ENCODE data around the gene WT1. TPM values are rescaled to one million over a fixed set of nuclear protein-coding genes. Genes with fewer than 3 reads are reported as not detected.
A peak's percentile ranks its signal among the peaks of the same experiment; 100 is the strongest.

The WT1 gene
- not detected in 2 replicates for total RNA-seq (ENCODE audit: low replicate concordance)

GRCh38 chr11:32435511-32435941, at the start of gene WT1:
TSS of gene WT1 (minus strand) at chr11:32435539.
- peaks cover 89% of the 10 kb centered on the region for H3K27me3 Mint-ChIP-seq (ENCODE audit: insufficient read depth, low read depth)
- no peak within 1 kb of the TSS for H2AFZ ChIP-seq (replicated peaks)

GRCh38 chr11:32479291-32479690, 44.0 kb upstream of the WT1 start:
- H3K27me3 ChIP-seq, result no peaks in the 10 kb centered on the region
- peak overlapping the region; percentile 64 for H3K4me2 ChIP-seq
- peaks cover 26% of the 10 kb centered on the region for H3K4me1 Mint-ChIP-seq
- H3K4me3 Mint-ChIP-seq, result no peak overlapping the region
- H4K20me1 ChIP-seq (ENCODE audit: low read depth), result no peaks in the 10 kb centered on the region
- no peak for TF ChIP-seq EZH2 (IDR thresholded peaks at IDR 0.05)
- TF ChIP-seq EZH2phosphoT487 (IDR thresholded peaks at IDR 0.05), result no peak
- TF ChIP-seq, protein P1, sequence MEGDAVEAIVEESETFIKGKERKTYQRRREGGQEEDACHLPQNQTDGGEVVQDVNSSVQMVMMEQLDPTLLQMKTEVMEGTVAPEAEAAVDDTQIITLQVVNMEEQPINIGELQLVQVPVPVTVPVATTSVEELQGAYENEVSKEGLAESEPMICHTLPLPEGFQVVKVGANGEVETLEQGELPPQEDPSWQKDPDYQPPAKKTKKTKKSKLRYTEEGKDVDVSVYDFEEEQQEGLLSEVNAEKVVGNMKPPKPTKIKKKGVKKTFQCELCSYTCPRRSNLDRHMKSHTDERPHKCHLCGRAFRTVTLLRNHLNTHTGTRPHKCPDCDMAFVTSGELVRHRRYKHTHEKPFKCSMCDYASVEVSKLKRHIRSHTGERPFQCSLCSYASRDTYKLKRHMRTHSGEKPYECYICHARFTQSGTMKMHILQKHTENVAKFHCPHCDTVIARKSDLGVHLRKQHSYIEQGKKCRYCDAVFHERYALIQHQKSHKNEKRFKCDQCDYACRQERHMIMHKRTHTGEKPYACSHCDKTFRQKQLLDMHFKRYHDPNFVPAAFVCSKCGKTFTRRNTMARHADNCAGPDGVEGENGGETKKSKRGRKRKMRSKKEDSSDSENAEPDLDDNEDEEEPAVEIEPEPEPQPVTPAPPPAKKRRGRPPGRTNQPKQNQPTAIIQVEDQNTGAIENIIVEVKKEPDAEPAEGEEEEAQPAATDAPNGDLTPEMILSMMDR (IDR thresholded peaks at IDR 0.05), result no peak
- H3F3A ChIP-seq (ENCODE audit: low read depth), result peaks cover 6% of the 10 kb centered on the region
- H3K4me1 ChIP-seq, result peaks cover 20% of the 10 kb centered on the region
- peak overlapping the region; percentile 31 for H3K27ac Mint-ChIP-seq
- no peak overlapping the region for H3K9ac ChIP-seq
- peak overlapping the region; percentile 81 for H3K27ac ChIP-seq
- H3K79me2 ChIP-seq (ENCODE audit: low read depth), result no peaks in the 10 kb centered on the region
- no peaks in the 10 kb centered on the region for H3K36me3 ChIP-seq
- H3K9me3 ChIP-seq (ENCODE audit: low read depth), result no peaks in the 10 kb centered on the region
- no peaks in the 10 kb centered on the region for H3K36me3 Mint-ChIP-seq
- peaks cover 10% of the 10 kb centered on the region for H3K27me3 Mint-ChIP-seq (ENCODE audit: insufficient read depth, low read depth)
- peak overlapping the region; percentile 85 for H2AFZ ChIP-seq (replicated peaks)
- peak; percentile 64 for DNase-seq (ENCODE audit: low spot score)
- no peak overlapping the region for H3K4me3 ChIP-seq
- H3K9me3 Mint-ChIP-seq, result no peaks in the 10 kb centered on the region

More at GRCh38 chr11:32435511-32435941, at the start of gene WT1:
- DNase-seq (ENCODE audit: low spot score), result peak; percentile 87
- Histone ChIP-seq H3K27me3 (peaks cover 100% of the 10 kb centered on the region), H3K9ac (no peak within 1 kb of the TSS), H3F3A (ENCODE audit: low read depth) (no peaks in the 10 kb centered on the region), H3K4me3 (peak within 1 kb of the TSS; percentile 37), H3K4me1 (peaks cover 18% of the 10 kb centered on the region), H3K4me2 (peak within 1 kb of the TSS; percentile 72), H3K36me3 (no peaks in the 10 kb centered on the region), H3K9me3 (ENCODE audit: low read depth) (no peaks in the 10 kb centered on the region), H3K79me2 (ENCODE audit: low read depth) (no peaks in the 10 kb centered on the region), H3K27ac (no peak within 1 kb of the TSS), H4K20me1 (ENCODE audit: low read depth) (peaks cover 97% of the 10 kb centered on the region)
- TF ChIP-seq, protein P1 (IDR thresholded peaks at IDR 0.05), result peak; percentile 3
- TF ChIP-seq EZH2 (IDR thresholded peaks at IDR 0.05) (peak; percentile 62), EZH2phosphoT487 (IDR thresholded peaks at IDR 0.05) (peak; percentile 94)
- Mint-ChIP-seq H3K27ac (no peak within 1 kb of the TSS), H3K36me3 (no peaks in the 10 kb centered on the region), H3K4me1 (peaks cover 32% of the 10 kb centered on the region), H3K4me3 (peak within 1 kb of the TSS; percentile 60), H3K9me3 (peaks cover 6% of the 10 kb centered on the region)

GRCh38 chr11:32478277-32478731, 43.0 kb upstream of the WT1 start:
- peaks cover 10% of the 10 kb centered on the region for H3K27me3 Mint-ChIP-seq (ENCODE audit: insufficient read depth, low read depth)
- no peaks in the 10 kb centered on the region for H4K20me1 ChIP-seq (ENCODE audit: low read depth)
- no peak overlapping the region for H3K4me3 ChIP-seq
- no peaks in the 10 kb centered on the region for H3K36me3 Mint-ChIP-seq
- no peak overlapping the region for H3K27ac ChIP-seq
- peaks cover 6% of the 10 kb centered on the region for H3F3A ChIP-seq (ENCODE audit: low read depth)
- DNase-seq (ENCODE audit: low spot score), result no peak
- H3K27me3 ChIP-seq, result no peaks in the 10 kb centered on the region
- H3K4me1 ChIP-seq, result peaks cover 20% of the 10 kb centered on the region
- H3K9me3 ChIP-seq (ENCODE audit: low read depth), result no peaks in the 10 kb centered on the region
- TF ChIP-seq, protein P1 (IDR thresholded peaks at IDR 0.05), result no peak
- TF ChIP-seq EZH2 (IDR thresholded peaks at IDR 0.05) (no peak), EZH2phosphoT487 (IDR thresholded peaks at IDR 0.05) (no peak)
- no peaks in the 10 kb centered on the region for H3K79me2 ChIP-seq (ENCODE audit: low read depth)
- no peaks in the 10 kb centered on the region for H3K9me3 Mint-ChIP-seq
- no peak overlapping the region for H3K9ac ChIP-seq
- H3K4me2 ChIP-seq, result no peak overlapping the region
- H3K4me3 Mint-ChIP-seq, result no peak overlapping the region
- no peak overlapping the region for H2AFZ ChIP-seq (replicated peaks)
- H3K36me3 ChIP-seq, result no peaks in the 10 kb centered on the region
- H3K4me1 Mint-ChIP-seq, result peaks cover 26% of the 10 kb centered on the region
- H3K27ac Mint-ChIP-seq, result peak overlapping the region; percentile 28
